ENCODE data around the gene IMPDH2.

- no peak for TF ChIP-seq POLR2AphosphoS5 (IDR thresholded peaks at IDR 0.05; ENCODE audit: borderline replicate concordance, low read depth, low read length)
- no peak for TF ChIP-seq EZH2 (IDR thresholded peaks at IDR 0.05)
- TF ChIP-seq FOXP2 (optimal IDR thresholded peaks at IDR 0.05; ENCODE audit: control extremely low read depth, extremely low read length, insufficient read depth) = no peak
Observed at GRCh38 chr3:48999085-48999858, 29.9 kb downstream of the IMPDH2 start.

All from SK-N-MC (cell line).